NCI-H146 treated with DMSO at 0.1 percent for 48 hours (cell line): ENCODE measurements around the gene CA5A.

Experiments
- DNase-seq: peaks from one replicate; lab custom pipeline; 2025; ENCODE audit not compliant: unreplicated experiment; lab: John Stamatoyannopoulos, UW

Gene CA5A

GRCh38 chr16:87851141-87851587 lies 85.2 kb downstream of the CA5A start:
- DNase-seq, result no peak

GRCh38 chr16:87850009-87851006 lies 86.0 kb downstream of the CA5A start:
- DNase-seq, result no peak

- no peak for DNase-seq
Observed at GRCh38 chr16:87849419-87850008, 86.8 kb downstream of the CA5A start.

- DNase-seq, result no peak
Observed at GRCh38 chr16:87848676-87849345, 87.5 kb downstream of the CA5A start.

- DNase-seq, result no peak
Observed at GRCh38 chr16:87847785-87848675, 88.3 kb downstream of the CA5A start.

GRCh38 chr16:87847467-87847784 lies 88.9 kb downstream of the CA5A start:
- no peak for DNase-seq

- no peak for DNase-seq
Observed at GRCh38 chr16:87846705-87847466, 89.4 kb downstream of the CA5A start.

- no peak for DNase-seq
Observed at GRCh38 chr16:87845807-87846619, 90.3 kb downstream of the CA5A start.

GRCh38 chr16:87845213-87845612 lies 91.1 kb downstream of the CA5A start:
- no peak for DNase-seq

GRCh38 chr16:87844809-87845208 lies 91.5 kb downstream of the CA5A start:
- no peak for DNase-seq

GRCh38 chr16:87844120-87844733 lies 92.1 kb downstream of the CA5A start:
- no peak for DNase-seq

GRCh38 chr16:87843678-87844105 lies 92.6 kb downstream of the CA5A start:
- DNase-seq, result no peak

GRCh38 chr16:87842209-87842869 lies 94.0 kb downstream of the CA5A start:
- no peak for DNase-seq

- DNase-seq, result no peak
Observed at GRCh38 chr16:87841340-87842208, 94.8 kb downstream of the CA5A start.

- DNase-seq, result no peak
Observed at GRCh38 chr16:87840271-87840978, 95.9 kb downstream of the CA5A start.

- no peak for DNase-seq
Observed at GRCh38 chr16:87839542-87840270, 96.6 kb downstream of the CA5A start.
